Superior temporal gyrus (tissue), 1 donor: ENCODE measurements around the gene PHF21B.
"Not testable (repeated sequence)": the region's sequence is repeated elsewhere in the genome, so short reads cannot be mapped to it uniquely, and the experiment has no call there.

Experiments used
- DNase-seq: peaks from one replicate; pipeline ENCODE4 v3.0.0-alpha.2; 2016; ENCODE audit errors: extremely low spot score

PHF21B gene

DNA sequence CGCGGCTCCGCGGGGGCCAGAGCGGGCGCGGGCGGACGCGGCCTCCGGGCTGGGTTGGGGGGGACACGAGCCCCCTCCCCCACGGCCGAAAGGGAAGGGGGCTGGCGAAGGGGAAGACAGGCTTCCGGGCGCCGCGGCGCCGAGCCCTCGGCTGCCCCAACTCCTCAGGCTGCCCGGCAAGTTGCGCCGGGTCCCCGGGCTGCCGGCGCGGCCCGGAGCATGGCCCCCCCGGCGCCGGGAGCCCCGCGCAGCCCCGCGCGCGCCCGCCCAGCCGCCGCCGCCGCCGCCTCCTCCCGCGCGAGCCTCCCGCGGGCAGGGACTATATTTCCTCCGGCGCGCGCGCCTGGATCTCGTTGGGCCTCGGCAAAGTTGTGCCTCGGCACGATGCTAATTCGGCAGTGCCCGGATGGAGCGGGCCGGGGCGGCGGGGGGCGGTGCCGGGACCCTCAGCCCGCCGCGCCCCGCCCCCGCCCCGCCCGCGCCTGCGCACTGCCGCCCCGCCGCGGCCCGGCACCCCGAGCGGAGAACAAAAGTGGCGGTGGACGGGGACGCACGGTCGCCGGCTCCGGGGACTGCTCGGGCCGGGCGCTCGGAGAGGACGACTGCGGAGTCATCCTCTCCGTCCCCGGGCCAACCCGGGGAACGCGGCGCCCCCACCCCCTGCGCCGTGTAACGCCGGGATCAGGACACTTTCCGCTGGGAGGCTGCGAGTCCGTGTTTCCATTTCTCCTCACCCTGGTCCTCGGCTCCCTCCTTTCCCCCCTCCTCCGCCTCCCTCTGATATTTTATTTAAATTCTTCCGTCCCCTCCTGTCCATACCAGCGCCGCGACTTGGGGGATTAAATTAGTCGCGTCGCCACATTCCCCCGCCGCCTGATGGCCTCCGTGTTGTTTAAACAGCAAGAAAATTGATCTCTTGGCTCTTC is at the start of gene PHF21B:
TSS of gene PHF21B (minus strand) at position 400 of the 926 bp plus-strand sequence. CDS start 456 bp downstream, outside the sequence.
- DNase-seq, result no peak

DNA sequence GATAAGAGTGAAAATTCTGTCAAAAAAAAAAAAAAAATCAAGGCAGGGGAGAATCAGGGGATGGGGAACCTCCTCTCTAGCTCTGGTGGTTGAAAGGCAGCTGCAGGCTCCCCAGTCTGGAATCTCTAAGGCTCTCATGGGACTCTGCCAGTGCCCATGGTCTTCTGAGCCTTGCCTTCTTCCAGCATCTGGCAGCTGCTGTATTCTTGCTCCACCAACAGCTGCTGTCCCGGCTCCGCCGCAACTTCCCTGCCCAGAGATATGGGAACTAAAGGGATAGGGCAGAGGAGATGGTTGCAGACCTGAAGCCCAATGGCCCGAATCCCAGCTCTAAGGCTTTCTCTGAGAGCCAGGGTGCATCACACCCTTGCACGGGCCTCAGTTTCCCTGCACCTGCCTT is 49.5 kb upstream of the PHF21B start:
- DNase-seq, result no peak

DNA sequence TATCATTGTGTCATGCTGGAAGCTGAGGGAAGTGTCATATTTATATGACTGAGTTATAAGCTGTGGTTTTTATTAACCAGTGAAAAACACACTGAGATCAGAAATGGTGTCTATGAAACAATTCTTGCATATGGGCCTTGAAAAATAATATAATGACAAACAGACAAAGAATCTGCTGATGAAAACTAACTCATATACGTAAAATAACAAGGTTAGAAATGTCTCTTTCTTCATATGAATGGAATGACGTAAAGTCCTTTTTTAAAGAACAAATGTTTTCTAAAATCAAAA is 48.8 kb upstream of the PHF21B start:
- DNase-seq, result no peak

DNA sequence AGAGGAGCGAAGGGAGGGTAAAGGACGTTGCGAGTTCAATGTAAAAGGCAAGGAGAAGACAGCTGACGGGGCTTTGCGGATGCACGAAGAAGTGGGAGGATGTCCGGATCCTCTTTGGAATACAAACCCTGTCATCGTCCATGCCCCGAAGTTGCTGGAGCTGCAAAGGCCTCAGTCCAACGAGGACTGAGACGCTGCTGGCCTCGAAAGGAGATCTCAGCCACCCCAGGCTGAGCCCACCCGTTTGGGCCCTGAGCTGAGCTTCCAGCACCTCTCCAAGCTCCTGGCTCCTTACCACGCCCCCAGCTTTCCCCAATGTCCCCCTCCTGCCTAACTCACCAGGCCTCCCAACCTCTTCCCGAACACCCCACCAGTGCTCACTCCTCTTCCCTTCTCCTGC is 46.1 kb upstream of the PHF21B start:
- DNase-seq, result no peak

DNA sequence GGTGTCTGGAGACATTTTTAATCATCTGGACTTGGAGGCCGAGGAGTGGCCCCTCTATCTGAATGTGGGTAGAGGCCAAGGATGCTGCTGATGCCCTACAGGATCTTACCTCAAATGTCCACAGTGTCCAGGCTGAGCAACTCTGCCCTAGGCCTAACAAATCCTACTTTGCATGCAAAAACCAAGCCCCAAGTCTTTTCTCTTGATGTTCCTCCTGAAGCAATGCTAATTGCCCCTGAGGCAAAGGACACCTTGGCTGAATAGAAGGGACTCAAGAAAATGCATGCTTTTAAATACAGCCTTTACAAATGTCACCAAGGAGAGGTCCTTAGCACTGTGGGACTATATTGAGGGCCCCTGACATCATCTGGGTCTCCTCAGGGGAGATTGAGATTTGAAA is 43.8 kb upstream of the PHF21B start:
- DNase-seq, result no peak

DNA sequence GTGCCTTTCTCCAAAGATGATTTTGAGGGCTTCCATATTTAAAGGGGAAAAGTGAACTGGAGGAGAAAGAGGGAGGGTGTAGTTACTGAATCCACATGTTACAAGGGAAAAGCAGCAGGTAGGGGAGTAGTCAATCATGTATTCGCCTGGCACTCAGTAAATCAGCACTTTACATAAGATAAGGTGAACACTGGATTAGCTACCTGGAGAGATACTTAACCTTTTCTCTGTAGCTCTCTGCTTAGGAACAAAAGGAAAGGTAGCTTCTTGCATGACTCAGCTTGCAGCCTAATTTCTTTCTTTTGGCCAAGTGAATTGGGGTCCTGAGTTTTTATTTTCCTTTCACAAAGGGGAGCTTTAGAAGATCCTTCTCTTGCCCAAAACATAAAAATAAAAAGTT is 43.3 kb upstream of the PHF21B start:
- DNase-seq, result no peak

DNA sequence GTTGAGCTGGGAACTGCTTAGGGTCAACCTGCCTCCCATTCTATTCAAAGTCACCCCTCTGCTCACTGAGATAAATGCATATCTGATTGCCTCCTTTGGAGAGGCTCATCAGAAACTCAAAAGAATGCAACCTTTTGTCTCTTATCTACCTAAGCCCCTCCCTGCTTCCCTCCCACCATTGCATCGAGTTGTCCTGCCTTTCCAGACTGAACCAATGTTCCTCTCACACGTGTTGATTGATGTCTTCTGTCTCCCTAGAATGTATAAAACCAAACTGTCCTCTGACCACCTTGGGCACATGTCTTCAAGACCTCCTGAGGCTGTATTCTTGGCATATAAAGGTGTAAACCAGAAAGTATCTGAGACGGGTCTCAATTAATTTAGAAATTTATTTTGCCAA is 42.9 kb upstream of the PHF21B start:
- not testable (repeated sequence) for DNase-seq

DNA sequence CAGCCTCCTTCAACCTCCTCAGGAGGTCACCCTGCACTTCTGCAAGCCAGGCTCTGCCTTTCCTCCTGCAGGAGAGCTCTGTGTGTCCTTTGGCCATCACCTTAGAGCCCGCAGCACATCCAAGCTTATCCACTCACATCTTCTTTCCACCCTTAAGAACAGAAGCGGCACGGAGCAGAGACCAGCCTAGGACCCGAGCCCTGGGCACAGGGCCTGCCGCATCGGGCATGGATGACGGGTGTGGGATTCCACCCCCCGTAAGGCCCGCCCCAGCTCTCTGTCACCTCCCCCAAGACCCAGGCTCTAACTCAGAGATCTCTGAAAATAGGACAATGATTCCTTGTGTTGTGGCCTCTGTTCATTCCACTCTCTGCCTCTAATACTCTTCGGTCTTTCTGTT is 42.1 kb upstream of the PHF21B start:
- no peak for DNase-seq

DNA sequence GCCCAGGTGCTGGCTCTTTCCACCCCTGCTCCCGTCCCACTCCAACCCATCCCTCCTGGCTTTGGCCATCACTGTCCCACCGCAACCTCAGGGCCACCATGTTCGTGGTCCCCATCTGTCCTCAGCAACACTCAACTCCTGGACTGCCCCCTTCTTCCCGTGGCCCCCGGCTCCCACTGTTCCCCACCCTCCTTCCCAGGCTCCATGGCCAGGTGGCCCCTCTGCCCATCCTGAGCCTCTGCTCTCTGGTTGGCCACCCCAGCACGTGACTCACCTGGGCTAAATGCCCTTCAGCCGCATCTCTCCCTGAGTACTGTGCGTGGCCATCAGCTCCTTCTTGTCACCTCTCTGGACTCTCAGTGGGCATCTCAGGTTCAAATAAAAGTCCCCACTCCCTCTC is 41.6 kb upstream of the PHF21B start:
- DNase-seq, result no peak

DNA sequence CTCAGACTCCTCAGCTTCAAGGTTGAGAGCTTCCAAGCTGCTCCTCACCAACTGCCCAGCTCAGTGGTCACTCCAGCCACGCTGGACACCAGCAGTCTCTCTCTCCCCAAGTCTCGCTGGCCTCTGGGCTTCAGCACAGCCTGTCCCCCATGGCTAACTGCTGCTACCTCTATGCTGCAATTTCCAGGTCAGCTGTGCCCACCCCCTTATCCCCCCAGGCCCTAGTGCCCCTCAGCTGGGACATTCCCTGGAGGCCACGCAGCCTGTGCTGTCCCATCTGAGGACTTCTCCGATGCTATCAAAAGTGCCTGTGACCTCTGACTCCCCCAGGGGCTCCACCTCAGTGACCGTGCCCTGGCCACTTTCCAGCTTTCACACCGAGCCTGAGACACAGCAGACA is 37.5 kb upstream of the PHF21B start:
- DNase-seq, result no peak

DNA sequence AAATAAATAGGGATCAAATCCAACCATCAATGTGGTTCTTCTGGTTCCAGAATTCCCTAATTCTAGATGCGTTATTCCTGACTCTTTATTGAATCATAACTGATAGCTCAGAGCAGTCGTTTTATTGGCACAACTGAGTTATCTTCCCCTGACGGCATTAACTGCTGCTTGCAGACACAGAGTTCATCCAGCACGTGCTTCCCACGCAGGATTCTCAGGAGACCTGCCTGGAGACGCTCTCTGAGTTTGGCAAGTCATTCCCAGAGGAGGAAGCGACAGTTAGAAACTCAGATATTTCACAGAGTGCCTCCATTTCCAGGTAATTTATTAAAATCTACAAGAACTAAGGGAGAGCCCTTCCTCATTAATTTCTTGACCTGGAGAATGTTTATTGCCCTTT is 35.4 kb upstream of the PHF21B start:
- no peak for DNase-seq

DNA sequence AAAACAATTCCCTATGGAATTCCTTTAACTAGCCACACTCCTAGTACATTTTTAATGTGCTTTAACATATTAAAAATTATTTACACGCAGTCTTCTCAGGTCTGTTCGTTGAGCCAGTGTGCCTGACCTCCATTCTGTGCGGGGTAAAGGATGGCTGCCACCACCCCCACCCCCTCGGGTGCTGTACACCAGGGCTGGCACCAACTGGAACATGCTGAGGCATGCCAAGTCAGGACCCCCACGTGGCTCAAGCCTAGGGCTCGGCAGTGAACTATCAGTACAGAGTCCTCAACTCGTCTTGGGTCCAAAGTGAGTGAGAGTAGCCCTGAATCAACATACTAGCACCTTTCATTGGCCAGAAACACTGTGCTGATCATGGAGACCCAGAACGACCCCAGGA is 32.5 kb upstream of the PHF21B start:
- no peak for DNase-seq

DNA sequence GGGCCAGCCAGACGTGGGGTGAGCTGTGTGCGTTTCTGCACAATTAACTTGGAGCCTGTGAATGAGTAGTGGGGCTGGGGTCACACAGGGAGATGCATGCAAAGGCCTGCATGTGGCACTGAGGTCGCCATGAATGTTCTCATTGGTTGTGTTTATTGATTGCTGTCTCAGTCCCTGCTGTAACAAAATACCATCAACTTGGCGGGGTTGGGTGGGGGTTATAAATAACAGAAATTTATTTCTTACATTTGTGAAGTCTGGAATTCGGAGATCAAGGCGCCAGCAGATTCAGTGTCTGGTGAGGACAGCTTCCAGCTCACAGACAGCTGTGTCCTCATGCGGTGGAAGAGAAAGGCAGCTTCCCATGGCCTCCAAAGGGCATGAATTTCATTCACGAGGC is 29.3 kb upstream of the PHF21B start:
- DNase-seq, result no peak

DNA sequence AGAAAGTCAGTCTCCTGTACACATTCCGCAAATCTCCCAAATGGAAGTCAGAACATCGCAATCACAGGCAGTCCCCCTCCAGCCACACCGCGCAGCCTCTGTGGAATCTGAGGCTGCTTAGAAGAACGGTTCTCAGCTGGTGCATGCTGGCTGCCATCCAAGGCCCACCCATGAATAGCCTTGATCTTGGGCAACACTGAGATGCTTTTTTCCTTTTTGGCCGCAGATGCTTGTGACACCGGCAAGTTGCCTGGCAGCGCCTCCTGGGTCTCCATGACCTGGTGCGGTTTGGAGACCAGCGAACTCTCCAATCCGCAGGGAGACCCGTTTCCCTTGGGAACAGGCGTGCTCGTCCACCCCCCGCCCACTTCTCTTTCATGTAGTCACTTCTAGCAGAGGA is 26.3 kb upstream of the PHF21B start:
- no peak for DNase-seq

DNA sequence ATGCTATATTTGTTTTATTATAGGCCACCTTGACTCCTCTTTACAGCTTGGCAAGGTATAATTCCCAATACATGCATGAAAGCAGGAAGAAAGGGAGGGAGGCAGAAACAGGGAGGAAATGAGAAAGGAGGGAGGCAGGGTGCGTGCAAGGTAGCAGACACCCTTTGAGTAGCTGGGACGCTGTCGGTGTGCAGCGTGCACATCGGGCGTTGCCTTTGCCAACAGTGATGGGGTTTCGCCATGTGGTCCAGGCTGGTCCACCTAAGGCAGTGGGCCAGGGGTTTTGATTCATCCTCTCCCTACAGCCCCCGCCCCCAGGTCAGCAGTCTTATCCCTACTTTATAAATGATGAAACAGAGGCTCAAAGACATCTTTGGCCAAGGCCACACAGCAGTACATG is 25.0 kb upstream of the PHF21B start:
- DNase-seq, result no peak

DNA sequence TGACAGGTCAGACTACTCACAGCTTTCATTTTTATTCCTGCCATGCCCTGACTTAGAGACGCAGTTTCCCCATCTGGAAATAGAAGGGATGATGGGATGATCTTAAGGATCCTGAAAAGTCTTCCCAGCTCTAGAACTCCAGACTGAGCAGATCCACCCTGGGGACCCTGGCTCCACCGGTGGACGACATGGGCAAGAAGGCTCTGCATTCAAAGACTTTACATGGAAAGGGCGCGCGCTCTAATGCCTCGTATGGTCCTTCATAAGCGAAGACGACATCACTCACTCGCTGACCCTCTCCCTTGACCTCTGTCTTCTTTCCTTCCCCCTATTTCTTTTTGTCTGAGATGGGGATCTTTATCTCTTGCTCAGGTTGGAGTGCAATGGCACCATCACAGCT is 24.4 kb upstream of the PHF21B start:
- no peak for DNase-seq

DNA sequence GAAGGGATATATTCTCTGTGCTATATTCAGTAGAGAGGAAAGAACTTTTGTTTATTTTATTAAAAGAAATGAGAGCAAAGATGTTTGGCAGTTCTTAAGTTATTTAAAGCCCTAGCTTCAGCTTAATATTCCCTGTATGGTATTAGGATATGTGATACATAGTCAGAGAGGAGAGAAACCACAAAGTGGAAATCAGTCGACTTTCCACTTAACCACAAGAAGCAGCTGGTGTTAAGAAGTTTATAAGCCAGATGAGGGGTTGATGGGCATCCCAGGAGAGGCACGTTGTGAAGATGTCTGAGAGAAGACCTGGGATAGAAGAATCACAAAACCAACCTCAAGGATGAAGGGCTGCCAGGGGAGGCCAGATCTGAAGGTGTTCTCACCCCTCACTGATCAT is 23.3 kb upstream of the PHF21B start:
- DNase-seq, result no peak

DNA sequence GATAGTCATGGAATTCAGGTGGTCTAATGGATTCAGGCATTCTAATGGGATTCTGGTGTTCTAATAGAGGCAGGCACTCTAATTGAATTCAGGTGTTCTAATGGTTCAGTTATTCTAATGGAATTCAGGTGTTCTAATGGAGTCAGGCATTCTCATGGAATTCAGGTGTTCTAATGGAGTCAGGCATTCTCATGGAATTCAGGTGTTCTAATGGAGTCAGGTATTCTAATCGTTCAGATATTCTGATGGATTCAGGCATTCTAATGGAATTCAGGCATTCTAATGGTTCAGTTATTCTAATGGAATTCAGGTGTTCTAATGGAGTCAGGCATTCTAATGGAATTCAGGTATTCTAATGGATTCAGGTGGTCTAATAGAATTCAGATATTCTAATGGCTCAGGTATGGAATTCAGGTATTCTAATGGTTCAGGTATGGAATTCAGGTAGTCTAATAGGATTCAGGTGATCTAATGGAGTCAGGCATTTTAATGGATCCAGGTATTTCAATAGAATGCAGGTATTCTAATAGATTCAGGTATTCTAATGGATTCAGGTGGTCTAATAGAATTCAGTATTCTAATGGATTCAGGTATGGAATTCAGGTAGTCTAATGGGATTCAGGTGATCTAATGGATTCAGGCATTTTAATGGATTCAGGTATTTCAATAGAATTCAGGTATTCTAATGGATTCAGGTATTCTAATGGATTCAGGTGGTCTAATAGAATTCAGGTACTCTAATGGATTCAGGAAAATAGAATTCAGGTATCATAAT is 22.0 kb upstream of the PHF21B start:
- DNase-seq, result no peak

DNA sequence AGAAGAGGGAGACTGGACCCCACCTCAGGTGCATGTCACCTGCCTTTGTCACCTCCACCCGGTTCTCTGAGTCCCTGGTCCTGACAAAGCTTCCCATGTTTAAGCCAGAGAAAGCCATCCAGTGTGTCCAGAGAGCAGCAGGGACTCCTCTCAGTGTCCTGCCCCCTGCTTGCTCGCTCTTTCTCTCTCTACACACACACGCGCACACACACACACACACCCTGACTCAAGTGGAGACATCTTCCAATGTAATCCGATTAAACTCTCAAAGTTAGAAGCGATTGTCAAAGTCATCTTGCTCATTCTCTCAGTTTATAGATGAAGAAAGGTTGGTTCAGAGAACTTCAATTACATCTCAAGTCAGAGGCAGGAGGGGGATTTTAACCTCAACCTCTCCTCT is 19.7 kb upstream of the PHF21B start:
- DNase-seq, result no peak

DNA sequence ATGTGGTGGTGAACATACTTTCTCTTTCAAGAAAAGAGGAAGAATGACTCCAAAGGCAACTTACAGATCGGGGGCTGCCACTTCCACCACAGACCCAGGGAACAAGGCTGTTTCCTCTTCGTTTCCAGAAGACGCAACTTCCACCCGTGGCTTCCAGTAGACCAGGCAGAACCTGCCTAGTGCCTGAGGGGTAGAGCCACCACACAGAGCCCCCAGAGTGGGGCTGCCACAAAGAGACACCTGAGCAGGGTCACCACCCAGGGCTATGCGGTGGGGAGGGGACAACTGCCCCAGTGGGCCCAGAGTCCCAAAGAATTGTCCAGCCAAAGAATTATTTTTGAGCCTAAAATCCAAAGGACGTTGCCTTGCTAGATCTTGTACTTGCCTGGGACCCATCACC is 16.7 kb upstream of the PHF21B start:
- DNase-seq, result no peak

DNA sequence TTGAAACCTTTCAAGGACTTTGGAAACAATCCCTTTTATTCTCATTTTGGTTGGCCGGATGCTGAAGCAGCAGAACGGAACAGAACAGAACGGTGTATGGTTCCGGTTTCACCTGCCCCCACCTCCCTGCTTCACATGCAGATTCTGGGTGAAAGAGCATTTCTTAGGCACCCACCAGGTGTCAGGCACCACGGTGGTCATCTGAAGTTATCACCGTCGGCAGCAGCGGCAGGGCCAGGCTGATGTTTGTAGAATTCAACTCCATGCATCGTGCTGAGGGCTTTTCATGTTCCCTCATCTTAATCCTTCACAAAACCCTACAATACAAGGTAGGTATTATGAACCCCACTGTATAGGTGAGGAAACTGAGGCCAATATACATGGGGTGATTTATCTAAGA is 13.6 kb upstream of the PHF21B start:
- no peak for DNase-seq

DNA sequence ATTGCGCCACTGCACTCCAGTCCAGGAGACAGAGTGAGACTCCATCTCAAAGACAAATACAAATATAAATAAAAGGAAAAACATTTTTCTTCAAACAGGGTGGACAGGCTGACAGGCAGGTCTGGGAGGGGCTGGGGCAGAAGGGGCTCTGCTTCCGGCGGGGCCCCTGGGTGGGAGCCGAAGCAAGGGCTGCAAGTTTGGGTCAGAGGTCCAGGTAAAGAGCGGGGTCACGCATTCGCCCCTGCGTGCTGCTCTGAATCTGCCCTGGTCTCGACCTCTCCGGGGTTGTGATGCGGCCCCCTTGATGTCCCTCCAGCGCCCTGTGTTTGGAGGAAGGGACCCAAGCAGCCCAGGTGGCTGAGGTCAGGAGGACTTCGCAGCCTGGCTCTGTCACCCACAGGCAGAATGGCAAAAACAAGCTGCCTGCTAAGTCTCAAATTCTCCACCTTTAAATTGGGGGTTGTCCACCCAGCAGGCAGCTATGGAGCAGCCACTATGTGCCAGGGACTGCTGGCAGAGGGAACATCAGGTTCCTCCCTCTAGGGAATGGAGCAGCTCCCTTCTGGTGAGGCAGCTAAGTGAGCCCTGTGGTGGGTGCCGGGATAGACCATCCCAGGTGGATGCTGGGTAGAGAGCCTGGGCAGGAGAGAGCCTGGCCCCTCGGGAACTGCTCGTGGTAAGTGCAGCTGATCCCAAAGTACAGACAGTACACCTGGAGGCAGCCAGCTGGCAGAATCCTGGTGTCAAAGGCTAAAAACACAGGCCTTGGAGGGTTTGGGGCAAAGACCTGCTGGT is 10.3 kb upstream of the PHF21B start:
- DNase-seq, result no peak

DNA sequence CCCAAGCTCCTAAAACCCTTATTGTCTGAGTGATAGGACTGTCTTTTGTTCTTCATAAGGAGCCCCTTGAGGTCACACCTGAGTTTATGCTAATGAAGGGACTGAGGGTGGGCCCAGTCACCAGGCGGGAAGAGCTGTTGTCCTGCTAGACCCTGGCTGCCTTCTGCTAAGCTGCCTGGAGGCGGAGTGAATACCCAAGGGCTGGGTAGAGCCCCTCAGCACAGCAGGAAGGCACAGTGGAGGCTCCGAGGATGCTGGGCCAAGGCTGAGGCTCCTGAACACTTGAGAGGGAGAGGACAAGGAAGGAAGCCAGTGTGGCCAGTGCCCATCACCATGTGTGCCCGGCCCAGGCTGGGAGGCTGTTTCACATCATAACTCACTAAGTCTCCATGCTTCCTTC is 4.8 kb upstream of the PHF21B start:
- DNase-seq, result no peak
